ENCODE measurements around the gene HMOX2.

HMOX2 gene

GRCh38 chr16:4500272-4500671 is 24.1 kb downstream of the HMOX2 start:
- no peaks in the 10 kb centered on the region for H3K9me3 ChIP-seq (ENCODE audit: control insufficient read depth, insufficient read depth, low read length)
- DNase-seq (ENCODE audit: low read depth, low spot score) = no peak
- no peaks in the 10 kb centered on the region for H3K36me3 ChIP-seq (ENCODE audit: control insufficient read depth, insufficient read depth, low read length)
- no peak overlapping the region for H3K27ac ChIP-seq (ENCODE audit: low read length)
- H3K27me3 ChIP-seq (ENCODE audit: control insufficient read depth, insufficient read depth, low read length) = no peaks in the 10 kb centered on the region
- no CpG with 5 or more reads among the region's 3 CpGs for WGBS (ENCODE audit: insufficient coverage, insufficient read length)
- H3K4me3 ChIP-seq (ENCODE audit: low read length) = no peak overlapping the region
- H3K4me1 ChIP-seq (ENCODE audit: control insufficient read depth, insufficient read depth, low read length) = peaks cover 1% of the 10 kb centered on the region; the same call in 1 of the 2 replicates

- no CpG with 5 or more reads among the region's 5 CpGs for WGBS (ENCODE audit: insufficient coverage, insufficient read length)
- no peak overlapping the region for H3K27ac ChIP-seq (ENCODE audit: low read length)
Observed at GRCh38 chr16:4501071-4501478, 24.9 kb downstream of the HMOX2 start.

GRCh38 chr16:4505356-4506147 is 29.4 kb downstream of the HMOX2 start:
- H3K4me3 ChIP-seq (ENCODE audit: low read length) = no peak overlapping the region
- peaks cover 16% of the 10 kb centered on the region for H3K36me3 ChIP-seq (ENCODE audit: control insufficient read depth, insufficient read depth, low read length)
- no CpG with 5 or more reads among the region's 13 CpGs for WGBS (ENCODE audit: insufficient coverage, insufficient read length)
- DNase-seq (ENCODE audit: low read depth, low spot score) = no peak
- H3K27ac ChIP-seq (ENCODE audit: low read length) = no peak overlapping the region
- no peaks in the 10 kb centered on the region for H3K27me3 ChIP-seq (ENCODE audit: control insufficient read depth, insufficient read depth, low read length)
- no peaks in the 10 kb centered on the region for H3K9me3 ChIP-seq (ENCODE audit: control insufficient read depth, insufficient read depth, low read length)
- 0 out of 2 replicates have a peak, but pooled peaks cover 1% of the 10 kb centered on the region for H3K4me1 ChIP-seq (ENCODE audit: control insufficient read depth, insufficient read depth, low read length)

More at GRCh38 chr16:4501071-4501478, 24.9 kb downstream of the HMOX2 start:
- H3K36me3 ChIP-seq (ENCODE audit: control insufficient read depth, insufficient read depth, low read length) = no peaks in the 10 kb centered on the region
- DNase-seq (ENCODE audit: low read depth, low spot score) = no peak
- H3K27me3 ChIP-seq (ENCODE audit: control insufficient read depth, insufficient read depth, low read length) = no peaks in the 10 kb centered on the region
- 0 out of 2 replicates have a peak, but pooled peaks cover 1% of the 10 kb centered on the region for H3K4me1 ChIP-seq (ENCODE audit: control insufficient read depth, insufficient read depth, low read length)
- no peak overlapping the region for H3K4me3 ChIP-seq (ENCODE audit: low read length)
- no peaks in the 10 kb centered on the region for H3K9me3 ChIP-seq (ENCODE audit: control insufficient read depth, insufficient read depth, low read length)

- Histone ChIP-seq H3K36me3 (ENCODE audit: control insufficient read depth, insufficient read depth, low read length) (peaks cover 16% of the 10 kb centered on the region), H3K9me3 (ENCODE audit: control insufficient read depth, insufficient read depth, low read length) (no peaks in the 10 kb centered on the region), H3K4me1 (ENCODE audit: control insufficient read depth, insufficient read depth, low read length) (0 out of 2 replicates have a peak, but pooled peaks cover 1% of the 10 kb centered on the region), H3K4me3 (ENCODE audit: low read length) (no peak overlapping the region), H3K27me3 (ENCODE audit: control insufficient read depth, insufficient read depth, low read length) (no peaks in the 10 kb centered on the region), H3K27ac (ENCODE audit: low read length) (no peak overlapping the region)
- DNase-seq (ENCODE audit: low read depth, low spot score) = peak; percentile 47
- no CpG with 5 or more reads among the region's 3 CpGs for WGBS (ENCODE audit: insufficient coverage, insufficient read length)
Observed at GRCh38 chr16:4506450-4506849, 30.3 kb downstream of the HMOX2 start.

- no peaks in the 10 kb centered on the region for H3K27me3 ChIP-seq (ENCODE audit: control insufficient read depth, insufficient read depth, low read length)
- H3K36me3 ChIP-seq (ENCODE audit: control insufficient read depth, insufficient read depth, low read length) = peaks cover 25% of the 10 kb centered on the region
- no peak overlapping the region for H3K27ac ChIP-seq (ENCODE audit: low read length)
- no peaks in the 10 kb centered on the region for H3K4me1 ChIP-seq (ENCODE audit: control insufficient read depth, insufficient read depth, low read length)
- no peak overlapping the region for H3K4me3 ChIP-seq (ENCODE audit: low read length)
- H3K9me3 ChIP-seq (ENCODE audit: control insufficient read depth, insufficient read depth, low read length) = no peaks in the 10 kb centered on the region
- no CpG with 5 or more reads among the region's 17 CpGs for WGBS (ENCODE audit: insufficient coverage, insufficient read length)
- no peak for DNase-seq (ENCODE audit: low read depth, low spot score)
Observed at GRCh38 chr16:4507588-4508345, 31.6 kb downstream of the HMOX2 start.

- WGBS (ENCODE audit: insufficient coverage, insufficient read length) = no CpG with 5 or more reads among the region's 3 CpGs
- no peak overlapping the region for H3K4me3 ChIP-seq (ENCODE audit: low read length)
- H3K27me3 ChIP-seq (ENCODE audit: control insufficient read depth, insufficient read depth, low read length) = no peaks in the 10 kb centered on the region
- DNase-seq (ENCODE audit: low read depth, low spot score) = no peak
- peaks cover 29% of the 10 kb centered on the region for H3K36me3 ChIP-seq (ENCODE audit: control insufficient read depth, insufficient read depth, low read length)
- no peaks in the 10 kb centered on the region for H3K4me1 ChIP-seq (ENCODE audit: control insufficient read depth, insufficient read depth, low read length)
- H3K9me3 ChIP-seq (ENCODE audit: control insufficient read depth, insufficient read depth, low read length) = no peaks in the 10 kb centered on the region
- H3K27ac ChIP-seq (ENCODE audit: low read length) = no peak overlapping the region
Observed at GRCh38 chr16:4508806-4509205, 32.6 kb downstream of the HMOX2 start.

- peaks cover 29% of the 10 kb centered on the region for H3K36me3 ChIP-seq (ENCODE audit: control insufficient read depth, insufficient read depth, low read length)
- no peaks in the 10 kb centered on the region for H3K27me3 ChIP-seq (ENCODE audit: control insufficient read depth, insufficient read depth, low read length)
- H3K27ac ChIP-seq (ENCODE audit: low read length) = no peak overlapping the region
- no peak for DNase-seq (ENCODE audit: low read depth, low spot score)
- WGBS (ENCODE audit: insufficient coverage, insufficient read length) = no CpG with 5 or more reads among the region's 8 CpGs
- H3K4me1 ChIP-seq (ENCODE audit: control insufficient read depth, insufficient read depth, low read length) = peaks cover under 1% of the 10 kb centered on the region; the same call in 1 of the 2 replicates
- no peaks in the 10 kb centered on the region for H3K9me3 ChIP-seq (ENCODE audit: control insufficient read depth, insufficient read depth, low read length)
- H3K4me3 ChIP-seq (ENCODE audit: low read length) = no peak overlapping the region
Observed at GRCh38 chr16:4509420-4509819, 33.2 kb downstream of the HMOX2 start.

- Histone ChIP-seq H3K36me3 (ENCODE audit: control insufficient read depth, insufficient read depth, low read length) (peaks cover 29% of the 10 kb centered on the region), H3K27ac (ENCODE audit: low read length) (no peak overlapping the region), H3K4me1 (ENCODE audit: control insufficient read depth, insufficient read depth, low read length) (peaks cover 3% of the 10 kb centered on the region; the same call in 1 of the 2 replicates), H3K4me3 (ENCODE audit: low read length) (no peak overlapping the region), H3K27me3 (ENCODE audit: control insufficient read depth, insufficient read depth, low read length) (no peaks in the 10 kb centered on the region), H3K9me3 (ENCODE audit: control insufficient read depth, insufficient read depth, low read length) (no peaks in the 10 kb centered on the region)
- no peak for DNase-seq (ENCODE audit: low read depth, low spot score)
- WGBS (ENCODE audit: insufficient coverage, insufficient read length) = no CpG with 5 or more reads among the region's 5 CpGs
Observed at GRCh38 chr16:4510131-4510530, 33.9 kb downstream of the HMOX2 start.

- Histone ChIP-seq H3K27ac (ENCODE audit: low read length) (no peak overlapping the region), H3K36me3 (ENCODE audit: control insufficient read depth, insufficient read depth, low read length) (peaks cover 29% of the 10 kb centered on the region), H3K27me3 (ENCODE audit: control insufficient read depth, insufficient read depth, low read length) (no peaks in the 10 kb centered on the region), H3K4me3 (ENCODE audit: low read length) (no peak overlapping the region), H3K9me3 (ENCODE audit: control insufficient read depth, insufficient read depth, low read length) (no peaks in the 10 kb centered on the region), H3K4me1 (ENCODE audit: control insufficient read depth, insufficient read depth, low read length) (peaks cover 3% of the 10 kb centered on the region; the same call in 1 of the 2 replicates)
- WGBS (ENCODE audit: insufficient coverage, insufficient read length) = no CpG with 5 or more reads among the region's 14 CpGs
- DNase-seq (ENCODE audit: low read depth, low spot score) = no peak
Observed at GRCh38 chr16:4510747-4511426, 34.7 kb downstream of the HMOX2 start.

GRCh38 chr16:4511441-4512082 is 35.4 kb downstream of the HMOX2 start:
- DNase-seq (ENCODE audit: low read depth, low spot score) = peak; percentile 68

More at GRCh38 chr16:4511441-4512082, 35.4 kb downstream of the HMOX2 start:
- H3K36me3 ChIP-seq (ENCODE audit: control insufficient read depth, insufficient read depth, low read length) = peaks cover 29% of the 10 kb centered on the region
- no CpG with 5 or more reads among the region's 9 CpGs for WGBS (ENCODE audit: insufficient coverage, insufficient read length)
- H3K27ac ChIP-seq (ENCODE audit: low read length) = no peak overlapping the region
- H3K27me3 ChIP-seq (ENCODE audit: control insufficient read depth, insufficient read depth, low read length) = no peaks in the 10 kb centered on the region
- H3K4me1 ChIP-seq (ENCODE audit: control insufficient read depth, insufficient read depth, low read length) = peaks cover 3% of the 10 kb centered on the region; the same call in 1 of the 2 replicates
- no peaks in the 10 kb centered on the region for H3K9me3 ChIP-seq (ENCODE audit: control insufficient read depth, insufficient read depth, low read length)
- H3K4me3 ChIP-seq (ENCODE audit: low read length) = no peak overlapping the region

All from iPS DF 6.9 (cell line).